NCI-H1930 (cell line): ENCODE data around the gene HSBP1L1.

Experiments used
- DNase-seq, 2 experiments: peaks; one replicate each; lab custom pipeline; 2025; lab: John Stamatoyannopoulos, UW

Gene HSBP1L1

DNA sequence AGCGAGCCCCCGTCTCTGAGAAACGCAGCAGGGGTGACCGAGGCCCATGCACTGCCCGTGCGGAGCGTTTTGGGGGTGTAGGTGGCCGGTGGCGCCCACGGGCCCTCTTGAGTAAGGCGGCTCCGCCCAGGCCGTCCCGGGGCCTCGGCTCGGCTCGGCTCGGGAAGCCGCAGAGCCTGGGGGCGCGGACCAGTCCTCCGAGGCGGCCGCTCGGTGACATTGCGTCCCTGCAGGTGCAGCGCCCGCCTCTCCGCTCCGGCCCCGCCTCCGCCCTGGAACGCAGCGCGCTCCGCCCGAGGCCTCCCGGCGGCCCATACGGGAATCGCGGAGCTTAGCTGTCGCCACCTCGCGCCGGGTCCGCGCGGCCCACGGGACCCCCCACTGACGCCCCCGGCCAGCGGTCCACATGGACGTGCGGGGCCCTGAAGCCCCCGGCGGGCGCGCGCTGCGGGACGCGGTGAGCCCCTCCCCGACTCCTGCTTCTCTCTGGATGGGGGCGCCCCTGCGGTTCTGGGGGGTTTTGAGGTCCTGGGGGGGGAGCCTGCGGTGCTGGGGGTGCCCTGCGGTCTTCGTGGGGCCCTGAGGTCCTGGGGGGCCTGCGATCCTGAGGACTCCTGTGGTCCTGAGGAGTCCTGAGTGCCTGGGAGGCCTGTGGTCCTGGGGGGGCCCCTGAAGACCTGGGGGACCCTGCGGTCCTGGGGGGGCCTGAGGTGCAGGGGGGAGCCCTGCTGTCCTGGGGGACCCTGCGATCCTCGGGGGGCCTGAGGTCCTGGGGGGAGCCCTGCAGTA lies at the start of gene HSBP1L1:
HSBP1L1 (plus strand) TSS at position 314 of the 789 bp plus-strand sequence; CDS start at position 407, 93 bp downstream.
- peak; percentile 60 to 72 for DNase-seq

DNA sequence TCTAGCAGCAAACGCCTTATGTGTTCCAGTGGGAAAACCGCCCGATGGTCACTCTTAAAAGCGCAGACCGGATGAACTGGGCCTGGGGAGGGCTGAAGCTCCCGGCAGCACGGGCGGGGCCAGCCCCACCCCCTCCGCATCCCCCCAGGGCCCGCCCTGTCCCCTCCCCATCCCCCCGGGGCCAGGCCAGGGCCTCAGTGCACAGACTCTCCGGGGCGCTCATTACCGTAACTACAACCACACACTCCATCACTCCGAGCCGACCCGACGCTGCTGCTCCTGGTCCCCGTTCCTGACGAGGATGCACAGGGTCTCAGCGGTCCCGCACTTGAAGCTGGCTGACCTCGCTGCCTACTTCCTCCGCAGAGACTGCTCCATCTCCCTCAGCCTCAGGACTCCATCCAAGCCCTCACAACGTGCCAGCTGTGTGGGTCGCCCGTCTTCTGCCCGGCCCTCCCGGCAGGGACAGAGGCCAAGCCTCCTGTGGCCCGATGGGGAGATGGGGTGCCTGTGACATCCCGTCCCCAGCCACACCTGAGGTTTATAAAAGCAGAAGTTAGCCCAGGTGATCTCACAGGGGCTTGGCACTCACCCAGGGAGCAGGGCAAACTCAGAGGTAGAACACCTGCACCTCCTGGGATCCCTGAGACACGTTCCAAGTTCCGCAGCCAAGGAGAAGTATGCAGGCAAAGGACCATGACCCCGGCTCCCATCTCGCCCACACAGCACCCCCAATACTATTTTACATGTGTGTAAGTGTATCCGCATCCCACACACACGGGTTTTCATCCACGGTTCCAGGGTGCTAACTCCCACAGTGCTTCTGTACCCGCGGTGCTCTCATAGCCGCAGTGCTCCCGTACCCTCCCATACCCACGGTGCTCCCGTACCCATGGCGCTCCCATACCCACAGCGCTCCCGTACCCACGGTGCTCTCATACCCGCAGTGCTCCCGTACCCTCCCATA lies 49.0 kb upstream of the HSBP1L1 start:
- DNase-seq, result no peak

DNA sequence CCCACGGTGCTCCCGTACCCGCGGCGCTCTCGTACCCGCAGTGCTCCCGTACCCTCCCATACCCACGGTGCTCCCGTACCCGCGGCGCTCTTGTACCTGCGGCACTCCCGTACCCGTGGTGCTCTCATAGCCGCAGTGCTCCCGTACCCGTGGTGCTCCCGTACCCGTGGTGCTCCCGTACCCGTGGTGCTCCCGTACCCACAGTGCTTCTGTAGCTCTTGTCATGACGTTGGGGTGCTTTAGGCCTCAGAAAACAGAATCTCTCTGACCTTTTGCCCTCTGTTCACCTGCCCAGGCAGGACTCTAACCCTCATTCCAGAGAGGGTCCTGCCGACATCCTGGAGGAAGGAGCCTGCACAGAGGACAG lies 48.3 kb upstream of the HSBP1L1 start:
- DNase-seq, result no peak

GRCh38 chr18:79916546-79917168 lies 47.8 kb upstream of the HSBP1L1 start:
- DNase-seq, result no peak

GRCh38 chr18:79917169-79917852 lies 47.1 kb upstream of the HSBP1L1 start:
- DNase-seq, result no peak

- DNase-seq, result no peak
Measured at GRCh38 chr18:79917853-79918614, 46.4 kb upstream of the HSBP1L1 start.

DNA sequence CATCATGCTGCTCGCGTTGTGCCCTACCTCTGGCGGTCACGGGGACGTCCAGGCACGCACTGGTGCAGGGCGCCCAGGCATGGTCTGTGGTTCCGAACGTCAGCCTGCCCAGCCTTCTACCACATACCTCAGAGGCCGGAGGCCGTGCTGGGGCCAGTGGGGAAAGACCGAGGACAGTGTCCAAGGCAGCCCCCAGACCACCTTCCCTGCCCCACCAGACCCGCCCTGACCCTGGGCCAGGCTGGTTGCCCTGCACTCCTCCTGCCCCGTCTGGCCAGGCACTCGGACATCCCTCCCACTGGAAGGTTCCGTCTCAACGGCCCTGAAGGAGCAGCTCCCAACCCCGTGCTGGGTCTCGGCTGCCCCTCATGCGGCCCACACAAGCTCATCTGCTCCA lies 45.8 kb upstream of the HSBP1L1 start:
- no peak for DNase-seq

DNA sequence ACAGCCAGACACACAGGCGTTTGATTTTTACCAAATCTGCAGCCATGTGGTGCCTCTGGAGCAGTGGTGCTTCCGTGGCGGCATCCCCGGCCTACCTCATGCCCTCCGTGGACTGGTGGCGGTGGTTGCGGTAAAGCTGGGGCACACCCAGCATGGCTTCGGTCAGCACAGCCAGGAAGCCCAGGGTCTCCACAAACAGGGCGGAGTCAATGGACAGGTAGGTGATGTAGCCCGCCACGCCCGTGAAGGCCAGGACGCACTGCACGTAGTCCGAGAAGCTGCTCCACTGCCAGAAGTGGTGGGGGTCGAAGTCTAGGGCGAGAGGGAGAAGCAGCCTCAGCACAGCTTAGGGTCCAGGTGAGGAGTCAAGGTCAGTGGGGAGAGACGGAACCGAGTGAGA lies 45.4 kb upstream of the HSBP1L1 start:
- no peak for DNase-seq

DNA sequence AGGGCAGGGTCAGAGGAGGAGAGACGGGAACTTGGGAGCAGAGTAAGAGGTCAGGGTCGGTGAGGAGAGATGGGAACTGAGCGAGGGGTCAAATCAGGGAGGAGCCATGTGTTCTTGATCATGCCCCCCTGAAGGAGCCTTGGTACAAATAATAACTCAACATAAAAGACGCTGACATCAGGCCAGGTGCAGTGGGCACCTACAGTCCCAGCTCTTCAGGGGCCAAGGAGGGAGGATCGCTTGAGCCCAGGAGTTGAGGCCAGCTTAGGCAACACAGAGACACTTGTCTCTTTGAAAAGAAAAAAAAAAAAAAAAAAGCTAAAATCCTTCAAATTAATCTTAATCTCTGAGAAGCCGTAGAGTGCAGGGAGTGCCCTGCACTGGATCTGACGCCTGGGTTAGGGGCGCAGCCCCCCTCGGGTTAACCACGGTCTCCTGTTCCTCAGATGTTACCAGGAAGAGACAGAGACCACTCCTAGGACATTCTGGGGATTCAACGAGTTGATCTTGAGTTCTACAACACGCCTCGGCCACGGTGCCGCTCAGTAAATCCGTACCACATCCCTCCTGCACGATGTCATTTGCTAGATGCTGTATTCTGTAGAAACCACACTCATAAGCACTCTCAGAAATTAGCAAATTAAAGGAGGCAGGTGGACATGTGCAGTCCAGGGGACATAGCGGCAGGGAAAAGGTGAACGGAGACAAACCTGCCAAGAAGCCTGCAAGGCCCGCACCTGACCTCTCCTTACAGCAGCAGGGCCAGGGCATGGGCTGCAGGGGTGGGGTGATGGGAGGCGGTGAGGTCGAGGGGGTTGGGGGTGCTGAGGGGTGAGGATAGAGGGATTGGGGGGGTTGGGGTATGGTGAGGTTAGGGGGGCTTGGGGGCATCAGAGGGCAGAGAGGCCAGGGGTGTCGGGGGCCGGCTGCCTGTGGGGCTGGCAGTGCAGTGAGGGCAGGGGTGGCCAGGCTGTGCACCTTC lies 42.2 kb upstream of the HSBP1L1 start:
- DNase-seq, result no peak

DNA sequence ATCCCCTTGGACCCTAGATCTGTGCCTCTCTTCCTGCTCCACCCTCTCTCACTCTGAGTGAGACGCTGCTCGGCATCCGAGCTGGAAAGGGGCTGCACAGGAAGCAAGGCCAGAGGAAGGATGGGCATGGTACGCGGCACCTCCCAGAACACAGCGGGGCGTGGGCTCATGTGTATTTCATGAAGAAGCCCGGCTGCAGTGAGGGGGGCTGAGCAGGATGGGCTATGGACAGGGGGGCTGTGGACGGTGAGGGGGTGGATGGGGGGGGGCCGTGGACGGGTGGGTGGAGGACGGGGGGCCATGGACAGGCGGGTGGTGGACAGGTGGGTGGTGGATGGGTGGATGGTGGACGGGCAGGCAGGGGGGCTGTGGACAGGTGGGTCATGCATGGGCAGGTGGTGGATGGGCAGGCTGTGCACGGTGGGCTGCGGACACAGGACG lies 41.5 kb upstream of the HSBP1L1 start:
- DNase-seq, result no peak

DNA sequence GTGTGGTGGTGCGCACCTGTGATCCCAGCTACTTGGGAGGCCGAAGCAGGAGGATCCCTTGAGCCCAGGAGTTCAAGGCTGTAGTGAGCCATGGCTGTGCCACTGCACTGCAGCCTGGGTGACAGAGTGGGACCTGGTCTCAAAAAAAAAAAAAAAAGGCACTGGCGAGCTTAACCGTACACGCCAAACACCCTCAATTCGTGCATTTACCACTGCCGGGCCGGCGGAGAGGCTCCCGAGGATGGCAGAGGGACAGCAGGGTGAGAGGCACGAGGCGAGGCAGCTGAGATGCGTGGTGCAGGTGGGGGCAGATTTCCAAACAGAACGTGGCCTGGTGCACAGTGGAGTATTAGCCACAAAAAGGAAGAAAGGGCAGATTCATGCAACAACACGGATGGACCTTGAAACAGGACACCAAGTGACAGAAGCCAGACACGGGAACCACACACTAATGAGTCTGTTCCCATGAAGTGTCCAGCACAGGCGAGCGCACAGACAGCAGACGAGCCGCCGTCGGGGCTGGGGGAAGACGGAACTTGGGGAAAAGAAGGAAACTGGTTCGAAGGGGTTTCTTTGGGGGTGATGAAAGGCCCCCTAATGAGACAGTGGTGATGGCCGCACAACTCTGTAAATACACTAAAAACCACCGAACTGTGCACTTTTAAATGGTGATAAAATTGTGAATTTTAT lies 40.4 kb upstream of the HSBP1L1 start:
- no peak for DNase-seq

DNA sequence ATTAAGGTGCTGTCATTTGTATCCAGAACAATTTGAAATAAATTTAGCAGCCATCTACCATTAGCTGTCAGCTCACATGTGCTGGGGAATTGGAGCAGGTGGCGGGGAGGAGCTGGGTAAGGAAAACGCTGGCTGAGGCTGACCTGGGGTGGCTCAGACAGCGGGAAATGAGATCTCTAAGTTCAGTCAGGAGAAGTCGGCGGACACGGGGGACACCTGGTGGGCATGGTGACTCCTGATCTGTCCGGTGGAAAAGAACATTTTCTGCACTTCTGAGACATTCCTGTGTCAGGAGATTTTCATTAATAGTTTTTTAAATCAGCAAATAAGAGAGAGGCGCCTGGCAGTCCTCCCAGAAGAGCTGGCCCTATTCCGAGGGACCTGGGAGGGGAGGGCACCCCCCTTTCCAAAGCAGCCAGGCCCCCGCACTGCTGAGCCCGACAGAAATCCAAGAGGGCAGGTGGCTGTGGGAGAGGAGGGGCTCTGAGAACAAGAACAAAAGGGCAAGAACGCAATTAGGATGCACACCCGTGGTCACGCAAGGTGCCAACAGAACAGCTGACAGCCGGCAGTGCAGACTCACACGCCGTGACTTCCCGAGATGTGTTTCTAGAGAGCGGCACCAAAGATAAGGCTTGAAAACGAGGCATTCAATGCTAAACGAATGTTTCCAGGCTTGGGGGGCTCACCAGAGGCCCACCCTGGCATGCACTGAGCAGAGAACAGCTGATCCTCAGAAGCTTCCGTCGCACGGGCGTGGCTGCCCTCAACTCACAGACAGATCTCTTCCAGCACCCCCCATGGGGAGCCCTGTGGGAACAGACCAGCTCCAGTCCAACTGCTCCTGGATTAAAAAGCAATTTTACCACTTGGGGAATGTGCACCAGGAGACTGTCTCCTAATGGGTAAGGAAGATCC lies 39.4 kb upstream of the HSBP1L1 start:
- DNase-seq, result no peak

GRCh38 chr18:79926306-79926705 lies 38.1 kb upstream of the HSBP1L1 start:
- no peak for DNase-seq

GRCh38 chr18:79926715-79927606 lies 37.5 kb upstream of the HSBP1L1 start:
- no peak for DNase-seq

DNA sequence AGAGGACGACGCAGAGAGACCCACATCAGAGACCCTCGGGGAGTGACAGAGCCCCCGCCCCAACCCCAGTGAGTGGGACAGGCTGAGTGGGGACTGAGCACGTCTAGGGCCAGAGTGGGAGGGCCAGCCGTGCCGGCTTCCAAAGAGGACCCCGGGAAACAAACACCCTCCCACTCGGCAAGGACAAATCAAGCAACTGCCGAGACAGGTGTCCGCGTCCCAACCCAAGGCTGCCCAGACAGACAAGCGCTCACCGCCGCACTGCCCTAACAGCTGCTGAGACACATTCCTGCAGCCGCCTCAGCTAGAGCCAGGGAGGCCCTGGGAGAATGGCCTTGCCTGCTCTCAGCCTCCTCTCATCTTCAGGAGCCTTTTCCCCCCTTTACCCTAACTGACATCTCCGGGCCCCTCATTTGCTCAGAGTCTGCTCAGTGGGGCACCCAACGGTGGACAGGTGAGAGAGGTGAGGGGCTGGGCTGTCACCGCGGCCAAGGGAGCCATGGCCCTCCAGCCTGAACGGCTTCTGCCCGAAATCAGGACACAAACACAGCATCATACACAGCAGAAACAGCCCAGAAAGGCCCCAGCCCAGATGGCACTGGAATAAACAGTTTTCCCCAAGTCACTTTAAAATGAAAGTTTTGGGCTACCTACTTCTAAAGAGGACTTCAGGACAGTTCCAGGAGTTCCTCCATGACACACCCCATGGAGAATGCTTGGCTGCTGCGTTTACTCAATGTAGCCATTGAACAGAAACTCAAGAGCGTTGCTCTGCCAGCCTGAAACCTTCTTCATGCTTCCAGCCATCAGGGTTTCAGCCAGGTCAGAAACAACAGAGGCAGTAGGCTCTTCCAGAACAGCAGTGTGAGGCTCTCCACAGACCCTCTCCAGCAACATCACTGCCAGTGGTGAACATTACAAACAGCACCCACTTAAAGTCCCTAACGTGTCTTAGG lies 36.6 kb upstream of the HSBP1L1 start:
- DNase-seq, result no peak

DNA sequence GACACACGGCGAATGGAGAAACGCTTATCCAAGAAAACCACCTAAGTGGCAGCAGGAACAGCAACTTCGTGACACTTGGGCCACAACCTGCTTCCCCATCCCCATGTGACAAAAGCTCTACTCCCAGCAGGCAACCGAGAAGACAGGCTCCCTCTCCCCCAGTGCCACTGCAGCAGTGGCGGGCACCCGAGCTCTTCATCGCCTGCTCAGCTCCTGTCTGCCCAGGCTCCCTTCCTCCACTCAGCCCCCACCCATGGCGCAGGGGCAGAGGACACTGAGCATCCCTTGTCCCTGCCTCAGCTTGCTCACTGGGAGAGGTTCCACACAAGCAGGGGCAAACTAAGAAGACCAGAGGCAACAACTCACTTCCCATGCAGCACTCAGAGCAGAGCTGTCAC lies 35.9 kb upstream of the HSBP1L1 start:
- no peak for DNase-seq
